DOHH2 (cell line): ENCODE measurements around the gene TRIM16.
"Not testable (repeated sequence)": the region's sequence is repeated elsewhere in the genome, so short reads cannot be mapped to it uniquely, and the experiment has no call there.

ENCODE experiments used
- H3F3A ChIP-seq: fragments of 200-600 bp; sonication (generic), shearing (Covaris generic); 2 replicates; pipeline ENCODE4 v1.6.0; 2016; ENCODE audit warnings: antibody characterized with exemption, mild to moderate bottlenecking; ENCODE audit not compliant: control insufficient read depth, insufficient read depth
- H3K27ac ChIP-seq: fragments of 200-600 bp; sonication (generic); 2 replicates; pipeline ENCODE4 v1.5.1; 2014; ENCODE audit warnings: low read depth, mild to moderate bottlenecking, low read length, moderate library complexity
- H3K27me3 ChIP-seq: fragments of 200-600 bp; sonication (generic); 2 replicates; pipeline ENCODE4 v1.6.1; 2014; ENCODE audit warnings: mild to moderate bottlenecking, low read length, mixed read lengths; ENCODE audit not compliant: control insufficient read depth
- H3K36me3 ChIP-seq: fragments of 200-600 bp; sonication (generic); 2 replicates; pipeline ENCODE4 v1.6.1; 2014; ENCODE audit warnings: mild to moderate bottlenecking, low read length, moderate library complexity, mixed read lengths; ENCODE audit not compliant: control insufficient read depth
- H3K4me1 ChIP-seq: fragments of 200-600 bp; sonication (generic); 2 replicates; pipeline ENCODE4 v1.6.1; 2014; ENCODE audit warnings: mild to moderate bottlenecking, low read length, mixed read lengths; ENCODE audit not compliant: control insufficient read depth
- H3K4me2 ChIP-seq: fragments of 200-600 bp; sonication (generic); 2 replicates; pipeline ENCODE4 v1.6.0; 2014; ENCODE audit warnings: mild to moderate bottlenecking, low read length, moderate library complexity
- H3K4me3 ChIP-seq: fragments of 200-600 bp; sonication (generic); 2 replicates; pipeline ENCODE4 v1.5.1; 2014; ENCODE audit warnings: mild to moderate bottlenecking, low read length, mixed read lengths
- H3K79me2 ChIP-seq: fragments of 200-600 bp; sonication (generic); 2 replicates; pipeline ENCODE4 v1.6.1; 2014; ENCODE audit warnings: mild to moderate bottlenecking, low read length, mixed read lengths; ENCODE audit not compliant: control insufficient read depth
- H3K9me2 ChIP-seq: fragments of 200-600 bp; sonication (generic); replicated peaks from 2 replicates; pipeline ENCODE4 v1.6.1; 2014; ENCODE audit warnings: mild to moderate bottlenecking, low read length, mixed read lengths; ENCODE audit not compliant: control insufficient read depth
- H3K9me3 ChIP-seq: fragments of 200-600 bp; sonication (generic); 2 replicates; pipeline ENCODE4 v1.6.1; 2014; ENCODE audit warnings: antibody characterized with exemption, low read length, mixed read lengths; ENCODE audit not compliant: control insufficient read depth, insufficient read depth
- H4K20me1 ChIP-seq: fragments of 200-600 bp; sonication (generic); 2 replicates; pipeline ENCODE4 v1.6.0; 2014; ENCODE audit warnings: low read depth, mild to moderate bottlenecking, antibody characterized with exemption, low read length, moderate library complexity; ENCODE audit not compliant: control insufficient read depth, insufficient read depth

The TRIM16 gene

GRCh38 chr17:15683824-15684478 lies at the start of gene TRIM16:
Gene TRIM16, minus strand, starts transcription at chr17:15684311. Its CDS starts 32,702 bp downstream, at chr17:15651609.
- H3K27ac ChIP-seq = not testable (repeated sequence)

GRCh38 chr17:15733174-15733789 lies 49.2 kb upstream of the TRIM16 start:
- not testable (repeated sequence) for H3K79me2 ChIP-seq, H3K9me2 ChIP-seq, H3K9me3 ChIP-seq, H3K4me3 ChIP-seq, H3K27me3 ChIP-seq, H4K20me1 ChIP-seq, H3F3A ChIP-seq, H3K27ac ChIP-seq, H3K4me1 ChIP-seq, H3K4me2 ChIP-seq, H3K36me3 ChIP-seq

More at GRCh38 chr17:15683824-15684478, at the start of gene TRIM16:
- Histone ChIP-seq H3K4me3 (peak within 1 kb of the TSS; percentile 82), H3K4me1 (peaks cover 13% of the 10 kb centered on the region), H3K4me2 (peak within 1 kb of the TSS; percentile 82)
- H3K36me3 ChIP-seq, H3K9me2 ChIP-seq, H4K20me1 ChIP-seq, H3K79me2 ChIP-seq, H3K9me3 ChIP-seq, H3K27me3 ChIP-seq, H3F3A ChIP-seq: not testable (repeated sequence)

- not testable (repeated sequence) for H3K4me3 ChIP-seq, H3K27ac ChIP-seq, H3K9me3 ChIP-seq, H3K27me3 ChIP-seq, H3F3A ChIP-seq, H3K36me3 ChIP-seq, H4K20me1 ChIP-seq, H3K79me2 ChIP-seq, H3K4me2 ChIP-seq, H3K4me1 ChIP-seq, H3K9me2 ChIP-seq
These were observed 47.8 kb upstream of the TRIM16 start, which contains the start of gene TBC1D26 for GRCh38 chr17:15731900-15732299. Gene TBC1D26, plus strand, starts transcription at chr17:15732283. Its CDS starts 3,066 bp downstream, at chr17:15735349.

- H3K4me3 ChIP-seq, H3K9me3 ChIP-seq, H4K20me1 ChIP-seq, H3K79me2 ChIP-seq, H3K4me2 ChIP-seq, H3K36me3 ChIP-seq, H3K27me3 ChIP-seq, H3F3A ChIP-seq, H3K9me2 ChIP-seq, H3K4me1 ChIP-seq, H3K27ac ChIP-seq: not testable (repeated sequence)
These were observed 46.4 kb upstream of the TRIM16 start for GRCh38 chr17:15730535-15730934.

- not testable (repeated sequence) for H3K79me2 ChIP-seq, H4K20me1 ChIP-seq, H3K36me3 ChIP-seq, H3K4me1 ChIP-seq, H3K9me2 ChIP-seq, H3F3A ChIP-seq, H3K4me3 ChIP-seq, H3K9me3 ChIP-seq, H3K27me3 ChIP-seq, H3K27ac ChIP-seq, H3K4me2 ChIP-seq
These were observed 32.8 kb upstream of the TRIM16 start for GRCh38 chr17:15716601-15717563.

GRCh38 chr17:15708879-15709278 lies 24.8 kb upstream of the TRIM16 start:
- not testable (repeated sequence) for H3K4me2 ChIP-seq, H3K4me1 ChIP-seq, H4K20me1 ChIP-seq, H3K9me3 ChIP-seq, H3K4me3 ChIP-seq, H3F3A ChIP-seq, H3K79me2 ChIP-seq, H3K9me2 ChIP-seq, H3K27me3 ChIP-seq, H3K27ac ChIP-seq
- H3K36me3 ChIP-seq = peaks cover 23% of the 10 kb centered on the region

- H3F3A ChIP-seq = not testable (repeated sequence)
These were observed 20.7 kb upstream of the TRIM16 start for GRCh38 chr17:15704813-15705212.

GRCh38 chr17:15704239-15704638 lies 20.1 kb upstream of the TRIM16 start:
- not testable (repeated sequence) for H3K4me3 ChIP-seq, H3K9me2 ChIP-seq, H3K27me3 ChIP-seq, H4K20me1 ChIP-seq, H3K9me3 ChIP-seq, H3K79me2 ChIP-seq, H3K4me1 ChIP-seq, H3K27ac ChIP-seq, H3K4me2 ChIP-seq, H3F3A ChIP-seq
- peaks cover 23% of the 10 kb centered on the region for H3K36me3 ChIP-seq

More at GRCh38 chr17:15704813-15705212, 20.7 kb upstream of the TRIM16 start:
- peaks cover 23% of the 10 kb centered on the region for H3K36me3 ChIP-seq
- H4K20me1 ChIP-seq, H3K27me3 ChIP-seq, H3K4me1 ChIP-seq, H3K9me3 ChIP-seq, H3K4me2 ChIP-seq, H3K79me2 ChIP-seq, H3K4me3 ChIP-seq, H3K9me2 ChIP-seq, H3K27ac ChIP-seq: not testable (repeated sequence)
